HPDE6-E6E7 (cell line): ENCODE measurements around the gene GORASP2.

Experiments
- DNase-seq: peaks from one replicate; pipeline ENCODE4 v3.0.0; 2011; ENCODE audit warnings: missing footprints; ENCODE audit errors: extremely low spot score

The GORASP2 gene

GRCh38 chr2:170966648-170967396 lies 37.8 kb downstream of the GORASP2 start:
- no peak for DNase-seq

GRCh38 chr2:170967553-170967952 lies 38.5 kb downstream of the GORASP2 start:
- DNase-seq = no peak

- no peak for DNase-seq
Measured at GRCh38 chr2:170968205-170969003, 39.4 kb downstream of the GORASP2 start.

- DNase-seq = no peak
Measured at GRCh38 chr2:170969030-170969429, 40.0 kb downstream of the GORASP2 start.

- DNase-seq = no peak
Measured at GRCh38 chr2:170969872-170970496, 40.9 kb downstream of the GORASP2 start.

- no peak for DNase-seq
Measured at GRCh38 chr2:170971071-170971470, 42.0 kb downstream of the GORASP2 start.

- DNase-seq = no peak
Measured at GRCh38 chr2:170972296-170973224, 43.5 kb downstream of the GORASP2 start.

- DNase-seq = no peak
Measured at GRCh38 chr2:170973225-170973491, 44.1 kb downstream of the GORASP2 start.

- peak; percentile 90 for DNase-seq
Measured at GRCh38 chr2:170973492-170974303, 44.6 kb downstream of the GORASP2 start.

- DNase-seq = no peak
Measured at GRCh38 chr2:170974304-170974993, 45.4 kb downstream of the GORASP2 start.

GRCh38 chr2:170975127-170975942 lies 46.3 kb downstream of the GORASP2 start:
- no peak for DNase-seq

GRCh38 chr2:170975943-170976270 lies 46.9 kb downstream of the GORASP2 start:
- DNase-seq = no peak

GRCh38 chr2:170984079-170984478 lies 55.0 kb downstream of the GORASP2 start:
- DNase-seq = no peak

- no peak for DNase-seq
Measured at GRCh38 chr2:170985407-170985806, 56.4 kb downstream of the GORASP2 start.

GRCh38 chr2:170986566-170987258 lies 57.7 kb downstream of the GORASP2 start:
- DNase-seq = no peak

- no peak for DNase-seq
Measured at GRCh38 chr2:170991398-170992182, 62.5 kb downstream of the GORASP2 start.

- DNase-seq = no peak
Measured at GRCh38 chr2:170996316-170996715, 67.3 kb downstream of the GORASP2 start.
